ENCODE results near the gene HOXB3. TPM values are rescaled to one million over a fixed set of nuclear protein-coding genes. Genes with fewer than 3 reads are reported as not detected.
"Not testable (repeated sequence)": the region's sequence is repeated elsewhere in the genome, so short reads cannot be mapped to it uniquely, and the experiment has no call there.

HOXB3 gene
- polyA plus RNA-seq, 1 donor (not counting 4 experiments of a cell fraction or from before 2014, with no cell fraction given): 1.1 TPM

DNA sequence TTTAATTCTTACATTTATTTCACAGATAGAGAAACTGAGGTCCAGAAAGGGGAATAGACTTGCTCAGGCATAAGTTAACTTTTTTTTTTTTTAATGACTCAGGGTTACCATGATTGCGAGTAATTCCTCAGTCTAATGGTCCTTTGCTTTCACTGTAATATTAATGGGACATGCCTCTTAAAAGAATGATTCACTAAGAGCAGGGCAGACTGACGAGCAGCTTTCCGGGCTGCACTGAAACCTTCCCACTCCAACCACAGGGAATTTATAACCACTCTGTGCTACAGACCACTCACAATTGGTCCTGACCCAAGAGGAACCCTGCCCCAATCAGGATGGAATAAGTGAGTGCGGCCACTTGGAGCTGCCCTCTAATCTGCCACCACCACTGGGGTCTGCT is 50.9 kb downstream of the HOXB3 start:
- DNase-seq (ENCODE audit: low read depth, low spot score): no peak
- no peak overlapping the region for H3K9ac ChIP-seq (ENCODE audit: control insufficient read depth, extremely low read depth, insufficient read depth, low read length)
- dilution Hi-C loops (cut with MboI; ENCODE audit: extremely low pct_ligation_motif_present, low sequenced_read_pairs): no loop called here
- no peak for FAIRE-seq
- no peaks in the 10 kb centered on the region for H3K9me3 ChIP-seq (ENCODE audit: control insufficient read depth, low read depth, low read length)
- TF ChIP-seq, protein P1, sequence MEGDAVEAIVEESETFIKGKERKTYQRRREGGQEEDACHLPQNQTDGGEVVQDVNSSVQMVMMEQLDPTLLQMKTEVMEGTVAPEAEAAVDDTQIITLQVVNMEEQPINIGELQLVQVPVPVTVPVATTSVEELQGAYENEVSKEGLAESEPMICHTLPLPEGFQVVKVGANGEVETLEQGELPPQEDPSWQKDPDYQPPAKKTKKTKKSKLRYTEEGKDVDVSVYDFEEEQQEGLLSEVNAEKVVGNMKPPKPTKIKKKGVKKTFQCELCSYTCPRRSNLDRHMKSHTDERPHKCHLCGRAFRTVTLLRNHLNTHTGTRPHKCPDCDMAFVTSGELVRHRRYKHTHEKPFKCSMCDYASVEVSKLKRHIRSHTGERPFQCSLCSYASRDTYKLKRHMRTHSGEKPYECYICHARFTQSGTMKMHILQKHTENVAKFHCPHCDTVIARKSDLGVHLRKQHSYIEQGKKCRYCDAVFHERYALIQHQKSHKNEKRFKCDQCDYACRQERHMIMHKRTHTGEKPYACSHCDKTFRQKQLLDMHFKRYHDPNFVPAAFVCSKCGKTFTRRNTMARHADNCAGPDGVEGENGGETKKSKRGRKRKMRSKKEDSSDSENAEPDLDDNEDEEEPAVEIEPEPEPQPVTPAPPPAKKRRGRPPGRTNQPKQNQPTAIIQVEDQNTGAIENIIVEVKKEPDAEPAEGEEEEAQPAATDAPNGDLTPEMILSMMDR (optimal IDR thresholded peaks at IDR 0.05 in 1 of 3, IDR thresholded peaks at IDR 0.05 in 1 of 3, conservative IDR thresholded peaks at IDR 0.05 in 1 of 3; ENCODE audit: extremely low read depth in 1 of 3, insufficient read depth in 2 of 3, low read length in 3 of 3): no peak
- no peak for TF ChIP-seq EZH2 (IDR thresholded peaks at IDR 0.05; ENCODE audit: low read length)
- peak overlapping the region; percentile 14 for H3K4me2 ChIP-seq (ENCODE audit: control insufficient read depth, extremely low read depth, insufficient read depth, low read depth, low read length)
- H3K4me3 ChIP-seq (ENCODE audit: control insufficient read depth in 2 of 3, extremely low read depth in 1 of 3, insufficient read depth in 2 of 3, low read depth in 1 of 3, low read length in 3 of 3): no peak overlapping the region
- no peak overlapping the region for H2AFZ ChIP-seq (ENCODE audit: control insufficient read depth, low read length)
- H4K20me1 ChIP-seq (ENCODE audit: control insufficient read depth, extremely low read depth, insufficient read depth, low read length): no peaks in the 10 kb centered on the region
- H3K4me1 ChIP-seq (ENCODE audit: control insufficient read depth, extremely low read depth, insufficient read depth, low read length): peaks cover 19% of the 10 kb centered on the region
- peaks cover 0 to 3% of the 10 kb centered on the region in 2 experiments for H3K36me3 ChIP-seq (ENCODE audit: control insufficient read depth in 2 of 2, extremely low read depth in 1 of 2, insufficient read depth in 2 of 2, low read length in 2 of 2)
- peaks cover 13% of the 10 kb centered on the region for H3K79me2 ChIP-seq (ENCODE audit: control insufficient read depth, insufficient read depth, low read length)
- H3K27me3 ChIP-seq (ENCODE audit: control insufficient read depth, extremely low read depth, insufficient read depth, low read length): peaks cover 15% of the 10 kb centered on the region
- H3K9me1 ChIP-seq (ENCODE audit: control insufficient read depth, extremely low read depth, insufficient read depth, low read length): no peaks in the 10 kb centered on the region
- H3K27ac ChIP-seq (ENCODE audit: control insufficient read depth, insufficient read depth, low read length): no peak overlapping the region

DNA sequence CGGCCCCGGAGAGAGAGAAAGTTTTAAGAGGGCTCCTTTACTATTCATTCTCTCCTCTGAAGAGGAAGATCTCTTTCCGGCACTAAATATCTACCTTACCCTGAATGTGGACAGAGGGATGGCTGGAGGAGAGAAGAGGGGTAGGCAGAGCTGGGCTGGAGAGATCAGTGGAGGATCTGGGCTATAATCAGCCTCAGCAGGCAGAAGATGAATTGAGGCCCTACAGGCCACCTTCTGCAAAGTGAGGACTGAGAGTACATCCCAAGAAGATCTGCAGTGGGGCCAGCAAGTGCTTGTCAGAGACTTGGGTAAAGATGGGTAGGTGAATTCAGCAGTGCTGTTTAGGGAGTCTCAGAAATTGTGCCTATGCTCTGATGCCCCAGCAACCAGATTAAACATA is 52.7 kb downstream of the HOXB3 start:
- Histone ChIP-seq H3K27ac (ENCODE audit: control insufficient read depth, insufficient read depth, low read length) (no peak overlapping the region), H2AFZ (ENCODE audit: control insufficient read depth, low read length) (no peak overlapping the region), H3K9me3 (ENCODE audit: control insufficient read depth, low read depth, low read length) (no peaks in the 10 kb centered on the region), H3K27me3 (ENCODE audit: control insufficient read depth, extremely low read depth, insufficient read depth, low read length) (peaks cover 9% of the 10 kb centered on the region), H3K9ac (ENCODE audit: control insufficient read depth, extremely low read depth, insufficient read depth, low read length) (no peak overlapping the region), H3K36me3 (ENCODE audit: control insufficient read depth in 2 of 2, extremely low read depth in 1 of 2, insufficient read depth in 2 of 2, low read length in 2 of 2) (peaks cover 0 to 2% of the 10 kb centered on the region in 2 experiments), H3K9me1 (ENCODE audit: control insufficient read depth, extremely low read depth, insufficient read depth, low read length) (no peaks in the 10 kb centered on the region), H4K20me1 (ENCODE audit: control insufficient read depth, extremely low read depth, insufficient read depth, low read length) (no peaks in the 10 kb centered on the region), H3K4me3 (ENCODE audit: control insufficient read depth in 2 of 3, extremely low read depth in 1 of 3, insufficient read depth in 2 of 3, low read depth in 1 of 3, low read length in 3 of 3) (no peak overlapping the region), H3K4me1 (ENCODE audit: control insufficient read depth, extremely low read depth, insufficient read depth, low read length) (peaks cover 17% of the 10 kb centered on the region), H3K79me2 (ENCODE audit: control insufficient read depth, insufficient read depth, low read length) (peaks cover 3% of the 10 kb centered on the region), H3K4me2 (ENCODE audit: control insufficient read depth, extremely low read depth, insufficient read depth, low read depth, low read length) (no peak overlapping the region)
- DNase-seq (ENCODE audit: low read depth, low spot score) (no peak), FAIRE-seq (no peak)
- dilution Hi-C loops (cut with MboI; ENCODE audit: extremely low pct_ligation_motif_present, low sequenced_read_pairs): no loop called here
- TF ChIP-seq, protein P1 (optimal IDR thresholded peaks at IDR 0.05 in 1 of 3, IDR thresholded peaks at IDR 0.05 in 1 of 3, conservative IDR thresholded peaks at IDR 0.05 in 1 of 3; ENCODE audit: extremely low read depth in 1 of 3, insufficient read depth in 2 of 3, low read length in 3 of 3): no peak

DNA sequence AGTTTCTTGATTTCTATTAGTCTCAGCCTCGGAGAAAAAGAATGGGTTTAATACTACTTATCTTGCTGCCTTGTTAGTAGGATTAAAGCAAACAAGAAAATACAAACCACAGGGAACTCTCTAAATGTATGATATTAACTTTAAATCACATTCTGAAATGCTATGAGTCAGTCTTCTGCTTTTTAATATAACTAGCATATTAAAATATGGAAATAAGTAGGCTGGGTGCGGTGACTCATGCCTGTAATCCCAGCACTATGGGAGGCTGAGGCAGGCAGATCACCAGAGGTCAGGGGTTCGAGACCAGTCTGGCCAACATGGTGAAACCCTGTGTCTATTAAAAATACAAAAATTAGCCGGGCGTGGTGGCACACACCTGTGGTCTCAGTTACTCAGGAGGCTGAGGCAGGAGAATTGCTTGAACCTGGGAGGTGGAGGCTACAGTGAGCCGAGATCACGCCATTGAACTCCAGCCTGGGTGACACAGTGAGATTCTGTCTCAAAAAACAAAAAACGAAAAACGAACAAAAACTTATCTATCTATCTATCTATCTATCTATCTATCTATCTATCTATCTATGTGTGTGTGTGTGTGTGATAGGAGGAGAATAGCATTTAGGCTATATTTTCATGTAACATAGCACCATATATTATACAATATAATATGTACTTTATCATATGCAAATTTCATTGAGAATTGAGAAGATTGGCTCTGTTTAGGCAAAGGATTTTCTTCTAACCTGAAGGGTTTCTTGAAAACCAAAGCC is 54.1 kb downstream of the HOXB3 start:
- peaks cover 12% of the 10 kb centered on the region for H3K4me1 ChIP-seq (ENCODE audit: control insufficient read depth, extremely low read depth, insufficient read depth, low read length)
- DNase-seq (ENCODE audit: low read depth, low spot score); H3K9ac ChIP-seq (ENCODE audit: control insufficient read depth, extremely low read depth, insufficient read depth, low read length); H3K9me1 ChIP-seq (ENCODE audit: control insufficient read depth, extremely low read depth, insufficient read depth, low read length); FAIRE-seq; H3K79me2 ChIP-seq (ENCODE audit: control insufficient read depth, insufficient read depth, low read length); H3K4me3 ChIP-seq (ENCODE audit: control insufficient read depth in 2 of 3, extremely low read depth in 1 of 3, insufficient read depth in 2 of 3, low read depth in 1 of 3, low read length in 3 of 3); H3K9me3 ChIP-seq (ENCODE audit: control insufficient read depth, low read depth, low read length); H3K4me2 ChIP-seq (ENCODE audit: control insufficient read depth, extremely low read depth, insufficient read depth, low read depth, low read length); H2AFZ ChIP-seq (ENCODE audit: control insufficient read depth, low read length); H4K20me1 ChIP-seq (ENCODE audit: control insufficient read depth, extremely low read depth, insufficient read depth, low read length); dilution Hi-C loops (cut with MboI; ENCODE audit: extremely low pct_ligation_motif_present, low sequenced_read_pairs); H3K27ac ChIP-seq (ENCODE audit: control insufficient read depth, insufficient read depth, low read length); H3K27me3 ChIP-seq (ENCODE audit: control insufficient read depth, extremely low read depth, insufficient read depth, low read length); H3K36me3 ChIP-seq (ENCODE audit: control insufficient read depth in 2 of 2, extremely low read depth in 1 of 2, insufficient read depth in 2 of 2, low read length in 2 of 2): not testable (repeated sequence)
